ENCODE results near the gene APPBP2.
"Not testable (repeated sequence)": the region's sequence is repeated elsewhere in the genome, so short reads cannot be mapped to it uniquely, and the experiment has no call there.

Gene APPBP2

GRCh38 chr17:60419875-60420274 is 106.2 kb downstream of the APPBP2 start:
- in situ Hi-C loops (cut with HindIII; ENCODE audit: low pct_ligation_motif_present, low pct_unique_long_range_greater_than_20kb, low sequenced_read_pairs); DNase-seq: not testable (repeated sequence)

- DNase-seq; in situ Hi-C loops (cut with HindIII; ENCODE audit: low pct_ligation_motif_present, low pct_unique_long_range_greater_than_20kb, low sequenced_read_pairs): not testable (repeated sequence)
Observed at GRCh38 chr17:60419003-60419402, 107.0 kb downstream of the APPBP2 start.

GRCh38 chr17:60416368-60416925 is 109.6 kb downstream of the APPBP2 start:
- no peak for DNase-seq
- in situ Hi-C loops (cut with HindIII; ENCODE audit: low pct_ligation_motif_present, low pct_unique_long_range_greater_than_20kb, low sequenced_read_pairs): no loop called here

- no peak for DNase-seq
- in situ Hi-C loops (cut with HindIII; ENCODE audit: low pct_ligation_motif_present, low pct_unique_long_range_greater_than_20kb, low sequenced_read_pairs): no loop called here
Observed at GRCh38 chr17:60415146-60415545, 110.9 kb downstream of the APPBP2 start.

- in situ Hi-C loops (cut with HindIII; ENCODE audit: low pct_ligation_motif_present, low pct_unique_long_range_greater_than_20kb, low sequenced_read_pairs): no loop called here
- no peak for DNase-seq
Observed at GRCh38 chr17:60412701-60413100, 113.3 kb downstream of the APPBP2 start.

GRCh38 chr17:60410001-60410400 is 116.0 kb downstream of the APPBP2 start:
- DNase-seq: no peak
- in situ Hi-C loops (cut with HindIII; ENCODE audit: low pct_ligation_motif_present, low pct_unique_long_range_greater_than_20kb, low sequenced_read_pairs): no loop called here

- no peak for DNase-seq
- in situ Hi-C loops (cut with HindIII; ENCODE audit: low pct_ligation_motif_present, low pct_unique_long_range_greater_than_20kb, low sequenced_read_pairs): no loop called here
Observed at GRCh38 chr17:60406887-60407286, 119.2 kb downstream of the APPBP2 start.

- no peak for DNase-seq
- in situ Hi-C loops (cut with HindIII; ENCODE audit: low pct_ligation_motif_present, low pct_unique_long_range_greater_than_20kb, low sequenced_read_pairs): no loop called here
Observed at GRCh38 chr17:60403962-60404361, 122.1 kb downstream of the APPBP2 start.

- in situ Hi-C loops (cut with HindIII; ENCODE audit: low pct_ligation_motif_present, low pct_unique_long_range_greater_than_20kb, low sequenced_read_pairs): no loop called here
- no peak for DNase-seq
Observed at GRCh38 chr17:60403523-60403810, 122.6 kb downstream of the APPBP2 start.

GRCh38 chr17:60401819-60402218 is 124.2 kb downstream of the APPBP2 start:
- DNase-seq: no peak
- in situ Hi-C loops (cut with HindIII; ENCODE audit: low pct_ligation_motif_present, low pct_unique_long_range_greater_than_20kb, low sequenced_read_pairs): no loop called here

- no peak for DNase-seq
- in situ Hi-C loops (cut with HindIII; ENCODE audit: low pct_ligation_motif_present, low pct_unique_long_range_greater_than_20kb, low sequenced_read_pairs): no loop called here
Observed at GRCh38 chr17:60398227-60398959, 127.6 kb downstream of the APPBP2 start.

- DNase-seq: no peak
- in situ Hi-C loops (cut with HindIII; ENCODE audit: low pct_ligation_motif_present, low pct_unique_long_range_greater_than_20kb, low sequenced_read_pairs): no loop called here
Observed at GRCh38 chr17:60396412-60396811, 129.6 kb downstream of the APPBP2 start.

- in situ Hi-C loops (cut with HindIII; ENCODE audit: low pct_ligation_motif_present, low pct_unique_long_range_greater_than_20kb, low sequenced_read_pairs): no loop called here
- DNase-seq: no peak
Observed at GRCh38 chr17:60395508-60396065, 130.5 kb downstream of the APPBP2 start.

- in situ Hi-C loops (cut with HindIII; ENCODE audit: low pct_ligation_motif_present, low pct_unique_long_range_greater_than_20kb, low sequenced_read_pairs): no loop called here
- DNase-seq: no peak
Observed at GRCh38 chr17:60393840-60394723, 132.0 kb downstream of the APPBP2 start.
